ENCODE results near the gene RNF149.
"Not testable (repeated sequence)": the region's sequence is repeated elsewhere in the genome, so short reads cannot be mapped to it uniquely, and the experiment has no call there.

DNA sequence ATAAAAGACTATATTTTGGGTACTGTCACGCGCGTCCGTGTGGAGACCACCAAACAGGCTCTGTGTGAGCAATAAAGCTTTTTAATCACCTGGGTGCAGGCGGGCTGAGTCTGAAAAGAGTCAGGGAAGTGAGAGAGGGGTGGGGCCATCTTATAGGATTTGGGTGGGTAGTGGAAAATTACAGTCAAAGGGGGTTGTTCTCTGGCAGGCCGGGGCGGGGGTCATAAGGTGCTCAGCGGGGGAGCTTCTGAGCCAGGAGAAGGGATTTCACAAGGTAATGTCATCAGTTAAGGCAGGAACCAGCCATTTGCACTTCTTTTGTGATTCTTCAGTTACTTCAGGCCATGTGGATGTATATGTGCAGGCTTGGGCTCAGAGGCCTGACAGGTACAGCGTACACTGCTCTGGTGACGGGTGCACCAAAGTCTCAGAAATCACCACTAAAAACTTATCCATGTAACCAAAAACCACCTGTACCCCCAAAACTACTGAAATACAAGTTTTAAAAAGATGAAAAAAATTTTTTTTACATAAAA is 57.2 kb downstream of the RNF149 start:
- TF ChIP-seq, protein P1, sequence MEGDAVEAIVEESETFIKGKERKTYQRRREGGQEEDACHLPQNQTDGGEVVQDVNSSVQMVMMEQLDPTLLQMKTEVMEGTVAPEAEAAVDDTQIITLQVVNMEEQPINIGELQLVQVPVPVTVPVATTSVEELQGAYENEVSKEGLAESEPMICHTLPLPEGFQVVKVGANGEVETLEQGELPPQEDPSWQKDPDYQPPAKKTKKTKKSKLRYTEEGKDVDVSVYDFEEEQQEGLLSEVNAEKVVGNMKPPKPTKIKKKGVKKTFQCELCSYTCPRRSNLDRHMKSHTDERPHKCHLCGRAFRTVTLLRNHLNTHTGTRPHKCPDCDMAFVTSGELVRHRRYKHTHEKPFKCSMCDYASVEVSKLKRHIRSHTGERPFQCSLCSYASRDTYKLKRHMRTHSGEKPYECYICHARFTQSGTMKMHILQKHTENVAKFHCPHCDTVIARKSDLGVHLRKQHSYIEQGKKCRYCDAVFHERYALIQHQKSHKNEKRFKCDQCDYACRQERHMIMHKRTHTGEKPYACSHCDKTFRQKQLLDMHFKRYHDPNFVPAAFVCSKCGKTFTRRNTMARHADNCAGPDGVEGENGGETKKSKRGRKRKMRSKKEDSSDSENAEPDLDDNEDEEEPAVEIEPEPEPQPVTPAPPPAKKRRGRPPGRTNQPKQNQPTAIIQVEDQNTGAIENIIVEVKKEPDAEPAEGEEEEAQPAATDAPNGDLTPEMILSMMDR (IDR thresholded peaks at IDR 0.05): not testable (repeated sequence)
- TF ChIP-seq POLR2A (IDR thresholded peaks at IDR 0.05): not testable (repeated sequence)

All from ovary (tissue), 3 donors.